Measurements from ENCODE around the gene HCAR2.
"Not testable (repeated sequence)": the region's sequence is repeated elsewhere in the genome, so short reads cannot be mapped to it uniquely, and the experiment has no call there.

Gene HCAR2

GRCh38 chr12:122665349-122665748 is 37.8 kb downstream of the HCAR2 start:
- DNase-seq (ENCODE audit: low read depth) = no peak

GRCh38 chr12:122661938-122662337 is 41.2 kb downstream of the HCAR2 start:
- DNase-seq (ENCODE audit: low read depth) = no peak

- no peak for DNase-seq (ENCODE audit: low read depth)
Observed at GRCh38 chr12:122661246-122661645, 41.9 kb downstream of the HCAR2 start.

- DNase-seq (ENCODE audit: low read depth) = no peak
Observed at GRCh38 chr12:122659579-122659978, 43.6 kb downstream of the HCAR2 start.

- DNase-seq (ENCODE audit: low read depth) = no peak
Observed at GRCh38 chr12:122656298-122656697, 46.9 kb downstream of the HCAR2 start.

- DNase-seq (ENCODE audit: low read depth) = not testable (repeated sequence)
Observed at GRCh38 chr12:122653291-122653690, 49.9 kb downstream of the HCAR2 start.

- DNase-seq (ENCODE audit: low read depth) = no peak
Observed at GRCh38 chr12:122651520-122652224, 51.5 kb downstream of the HCAR2 start.
